D721Med (cell line): ENCODE results near the gene CMIP.

Experiments
- DNase-seq: peaks from one replicate; pipeline ENCODE4 v3.0.0; 2011; ENCODE audit warnings: low spot score; ENCODE audit not compliant: insufficient read length
- FAIRE-seq: peaks from 2 replicates; lab custom pipeline; 2011; peaks lifted over from hg19 to GRCh38; lab: Jason Lieb, UNC
- TF ChIP-seq, protein P1 (sequence below): IDR thresholded peaks from 2 replicates; pipeline ENCODE4 v1.5.1; 2012; ENCODE audit warnings: mild to moderate bottlenecking, control low read depth; ENCODE audit not compliant: insufficient read depth; ENCODE audit errors: missing control alignments

The CMIP gene

DNA sequence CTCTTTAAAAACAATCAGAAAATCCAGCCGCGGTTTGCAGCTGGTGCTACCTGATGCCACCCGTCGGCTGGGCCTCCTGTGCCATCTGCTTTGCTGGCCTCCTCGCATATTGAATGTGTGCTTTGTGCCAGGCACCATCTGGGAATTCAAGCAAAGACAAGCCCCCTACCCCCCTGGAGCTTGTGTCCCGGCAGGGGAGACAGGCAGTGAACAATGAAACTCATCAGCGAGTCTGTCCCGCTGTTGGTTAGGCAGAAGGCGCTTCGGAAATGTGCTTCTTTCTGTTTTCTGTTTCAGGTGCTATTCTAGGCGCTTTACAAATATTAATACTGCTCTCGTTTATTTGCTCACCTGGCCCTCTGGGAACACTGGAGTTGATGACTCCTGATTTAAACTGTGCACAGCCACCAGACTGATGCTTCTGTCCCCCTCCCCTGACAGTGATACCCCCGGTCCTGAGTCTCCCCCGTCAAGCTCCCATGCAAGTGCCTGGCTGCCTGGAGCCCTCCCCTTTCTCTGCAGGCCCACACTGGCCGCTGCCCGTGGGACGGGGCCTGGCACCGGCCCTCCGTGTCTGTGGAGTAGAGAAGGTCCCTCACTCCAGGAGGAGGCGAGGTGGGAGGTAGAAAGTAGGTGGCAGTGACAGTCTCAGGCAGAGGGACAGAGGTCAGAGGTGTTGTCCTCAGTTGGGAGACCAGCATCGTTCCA, 208.3 kb downstream of the CMIP start:
- TF ChIP-seq, protein P1, sequence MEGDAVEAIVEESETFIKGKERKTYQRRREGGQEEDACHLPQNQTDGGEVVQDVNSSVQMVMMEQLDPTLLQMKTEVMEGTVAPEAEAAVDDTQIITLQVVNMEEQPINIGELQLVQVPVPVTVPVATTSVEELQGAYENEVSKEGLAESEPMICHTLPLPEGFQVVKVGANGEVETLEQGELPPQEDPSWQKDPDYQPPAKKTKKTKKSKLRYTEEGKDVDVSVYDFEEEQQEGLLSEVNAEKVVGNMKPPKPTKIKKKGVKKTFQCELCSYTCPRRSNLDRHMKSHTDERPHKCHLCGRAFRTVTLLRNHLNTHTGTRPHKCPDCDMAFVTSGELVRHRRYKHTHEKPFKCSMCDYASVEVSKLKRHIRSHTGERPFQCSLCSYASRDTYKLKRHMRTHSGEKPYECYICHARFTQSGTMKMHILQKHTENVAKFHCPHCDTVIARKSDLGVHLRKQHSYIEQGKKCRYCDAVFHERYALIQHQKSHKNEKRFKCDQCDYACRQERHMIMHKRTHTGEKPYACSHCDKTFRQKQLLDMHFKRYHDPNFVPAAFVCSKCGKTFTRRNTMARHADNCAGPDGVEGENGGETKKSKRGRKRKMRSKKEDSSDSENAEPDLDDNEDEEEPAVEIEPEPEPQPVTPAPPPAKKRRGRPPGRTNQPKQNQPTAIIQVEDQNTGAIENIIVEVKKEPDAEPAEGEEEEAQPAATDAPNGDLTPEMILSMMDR, result no peak
- FAIRE-seq (no peak), DNase-seq (no peak)

DNA sequence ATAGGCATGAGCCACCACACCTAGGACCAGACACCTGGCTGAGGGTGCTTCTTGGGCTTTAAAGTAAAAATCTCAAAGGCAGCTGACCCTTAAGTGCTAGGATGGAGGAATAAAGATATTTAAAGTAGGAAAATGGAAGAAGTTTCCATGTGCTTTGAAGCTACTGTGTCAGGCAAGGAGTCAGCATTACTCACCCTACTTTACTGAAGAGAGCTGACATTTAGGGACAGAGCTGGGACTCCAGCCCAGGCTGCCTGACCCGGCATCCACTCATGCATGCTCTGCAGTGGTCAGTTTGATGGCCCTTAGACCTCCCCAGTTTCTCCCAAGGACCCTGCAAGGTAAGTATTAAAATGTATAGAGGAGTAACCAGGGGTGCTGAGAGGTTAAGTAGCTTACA, 209.7 kb downstream of the CMIP start:
- FAIRE-seq, result no peak

DNA sequence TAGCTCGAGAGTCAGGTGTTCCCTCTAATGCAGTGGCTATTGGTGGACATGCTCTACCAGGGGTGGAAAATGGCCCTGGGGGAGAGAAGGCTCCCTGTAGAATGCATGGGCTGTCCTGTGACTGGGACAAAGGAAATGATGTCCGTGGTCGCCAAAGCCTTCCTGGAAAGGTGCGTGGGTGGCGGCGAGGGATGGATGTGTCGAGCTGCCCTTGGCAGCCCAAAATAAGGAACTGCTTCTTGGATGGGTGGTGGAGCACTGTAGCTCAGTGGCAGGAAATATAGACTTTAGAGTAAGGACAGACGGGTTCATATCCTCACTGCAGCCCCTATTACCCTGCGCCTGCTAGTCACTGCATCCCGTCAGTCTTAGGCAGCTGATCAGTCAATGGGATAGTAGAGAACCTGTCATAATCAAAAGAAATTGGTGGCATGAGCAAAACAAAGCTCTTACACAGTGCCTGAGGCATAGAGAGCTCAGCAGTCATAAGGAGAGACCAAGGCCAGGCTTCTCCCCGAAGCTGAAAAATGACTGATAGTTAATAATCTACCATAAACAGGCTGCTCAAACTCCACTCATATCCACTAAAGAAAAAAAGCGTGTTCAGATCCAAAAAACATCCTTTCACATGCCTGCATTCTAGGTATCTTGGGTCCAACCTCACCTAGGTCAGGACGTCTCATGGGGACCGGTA, 211.0 kb downstream of the CMIP start:
- DNase-seq (no peak), FAIRE-seq (no peak)
- TF ChIP-seq, protein P1, result no peak

More for the DNA sequence above, 209.7 kb downstream of the CMIP start:
- no peak for DNase-seq
- TF ChIP-seq, protein P1, result no peak

DNA sequence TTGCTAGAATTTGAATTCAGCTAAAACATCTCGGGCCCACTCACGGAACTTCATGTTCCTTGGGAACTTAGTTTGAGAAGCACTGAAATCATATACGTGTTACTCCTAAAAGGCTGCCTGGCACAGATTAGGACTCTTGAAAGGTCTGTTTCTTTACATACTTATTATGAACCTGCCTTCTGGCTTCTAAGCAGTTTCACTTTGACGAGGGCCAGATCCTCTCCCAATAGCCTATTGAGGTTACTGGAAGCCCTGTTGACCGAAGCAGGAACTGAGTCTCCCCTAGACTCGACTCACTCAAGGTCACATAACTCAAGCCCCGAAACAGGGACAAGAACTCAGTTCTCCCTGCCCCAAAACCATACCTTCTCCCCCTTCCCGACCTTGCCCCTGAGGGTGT, 212.6 kb downstream of the CMIP start:
- DNase-seq, result no peak
- TF ChIP-seq, protein P1, result no peak
- FAIRE-seq, result no peak

DNA sequence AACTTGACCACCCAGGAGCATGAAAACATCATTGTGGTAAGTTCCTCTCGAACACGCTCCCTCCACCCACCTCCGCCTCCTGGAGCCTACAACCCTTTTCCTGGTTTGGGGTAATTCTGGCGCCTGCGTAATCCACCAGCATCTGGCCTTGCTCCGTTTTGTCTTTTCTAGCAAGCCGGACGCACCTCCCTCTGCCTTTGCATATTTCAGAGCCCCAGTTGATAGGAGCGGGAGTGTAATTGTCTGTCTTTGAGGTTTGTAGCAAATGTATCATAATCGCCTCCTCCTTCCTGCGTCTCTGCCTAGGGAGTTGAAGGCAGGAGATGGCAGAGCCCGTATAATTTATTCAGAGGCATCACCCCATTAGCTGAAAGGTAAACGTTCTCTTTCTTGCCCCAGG, 213.2 kb downstream of the CMIP start:
- TF ChIP-seq, protein P1, result no peak
- DNase-seq (no peak), FAIRE-seq (no peak)

DNA sequence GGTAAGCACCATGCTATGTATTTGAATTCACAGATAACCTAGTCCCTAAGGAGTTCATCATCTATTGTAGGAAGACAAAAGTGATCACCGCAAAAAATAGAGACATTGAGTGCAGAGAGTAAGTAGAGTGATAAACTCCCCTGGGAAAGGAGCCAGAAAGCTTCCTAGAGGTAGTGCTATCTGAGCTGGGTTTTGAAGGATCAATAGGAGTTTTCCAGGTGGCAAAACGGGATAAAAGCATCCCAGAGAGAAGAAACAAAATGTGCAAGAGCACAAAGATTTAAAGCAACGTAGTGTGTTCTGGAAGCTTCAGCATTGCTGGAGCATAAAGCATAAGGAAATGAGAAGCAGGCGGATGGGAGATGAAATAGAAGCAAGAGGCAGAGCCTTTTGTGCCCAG, 213.8 kb downstream of the CMIP start:
- no peak for FAIRE-seq
- TF ChIP-seq, protein P1, result no peak
- DNase-seq, result no peak

DNA sequence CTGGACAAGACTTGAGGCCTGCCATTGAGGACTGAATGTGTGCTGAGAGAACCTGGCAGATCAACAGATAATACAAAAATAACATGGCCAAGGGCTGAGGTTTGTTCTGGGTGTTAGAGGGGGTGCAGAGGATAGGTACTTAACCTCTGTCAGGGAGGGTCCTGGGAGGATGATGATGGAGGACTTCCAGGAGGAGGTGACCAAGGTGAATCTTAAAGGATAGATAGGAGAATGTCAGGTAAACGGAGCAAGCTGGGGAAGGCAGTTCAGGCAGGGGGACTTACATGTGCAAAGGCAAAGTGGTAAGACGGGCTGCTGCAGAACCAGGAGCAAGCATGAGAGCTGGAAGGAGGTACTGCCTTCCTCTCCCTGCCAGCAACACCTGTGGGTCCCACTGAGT, 214.6 kb downstream of the CMIP start:
- no peak for DNase-seq
- TF ChIP-seq, protein P1, result no peak
- no peak for FAIRE-seq
